HepG2 (cell line): ENCODE measurements around the gene JTB. TPM values are rescaled to one million over a fixed set of nuclear protein-coding genes. Genes with fewer than 3 reads are reported as not detected.

ENCODE experiments used
- ATAC-seq: fragments of 200-7000 bp; cut with Tn5 transposase; 3 replicates; pipeline ENCODE4 v1.9.1; 2020; ENCODE audit warnings: mild to moderate bottlenecking, moderate library complexity
- BruUV-seq: library from RNA; stranded (reverse); fragments of 400-500 nt; replicated peaks from 2 replicates; lab custom pipeline; 2021; lab: Mats Ljungman, UMichigan
- CTCF ChIA-PET: fragments of 300-600 bp; formaldehyde crosslinking; extraction: SDS; loops from one replicate; lab custom pipeline; 2021; ENCODE audit warnings: low total read pairs, inconsistent platforms, low intra/inter-chr PET ratio; lab: Yijun Ruan, JAX
- POLR2A ChIA-PET: fragments of 350-600 bp; sonication (Branson Sonifier 250); formaldehyde crosslinking; loops from one replicate; lab custom pipeline; 2020; ENCODE audit warnings: antibody characterized with exemption, inconsistent platforms; lab: Yijun Ruan, JAX
- DNase-seq: peaks from one replicate; pipeline ENCODE4 v3.0.0-alpha.2; 2015; ENCODE audit warnings: low spot score
- FAIRE-seq: peaks from 3 replicates; lab custom pipeline; 2011; peaks lifted over from hg19 to GRCh38; lab: Jason Lieb, UNC
- H2AFZ ChIP-seq: one replicate; pipeline ENCODE4 v1.6.1; 2011; ENCODE audit warnings: low read length, inconsistent platforms
- H3K27ac ChIP-seq: fragments of 300-600 bp; 3 replicates; pipeline ENCODE4 v1.8.0; 2011; ENCODE audit warnings: mixed run types, mild to moderate bottlenecking, mixed read lengths, low read length, inconsistent platforms; ENCODE audit not compliant: insufficient read depth; ENCODE audit errors: extremely low read length
- H3K27me3 ChIP-seq, 2 experiments: fragments of 200-600 bp in 1 of 2; 2 replicates in 1 of 2; 3 replicates in 1 of 2; pipeline versions ENCODE4 v1.6.0 to v1.8.0; 2011; ENCODE audit warnings: low read length in 2 of 2, mild to moderate bottlenecking in 2 of 2, moderate library complexity in 2 of 2, inconsistent platforms in 1 of 2; ENCODE audit not compliant: insufficient read depth in 2 of 2, control insufficient read depth in 1 of 2
- H3K36me3 ChIP-seq, 2 experiments: fragments of 200-600 bp in 1 of 2; replicated peaks in 1 of 2; 2 replicates in 1 of 2; 3 replicates in 1 of 2; pipeline versions ENCODE4 v1.5.1 to v1.8.0; 2011; ENCODE audit warnings: low read length in 2 of 2, inconsistent platforms in 1 of 2; ENCODE audit not compliant: insufficient read depth in 2 of 2, control insufficient read depth in 1 of 2
- H3K4me1 ChIP-seq: 2 replicates; pipeline ENCODE4 v1.5.1; 2012; ENCODE audit warnings: low read length, inconsistent platforms; ENCODE audit not compliant: insufficient read depth
- H3K4me2 ChIP-seq: 2 replicates; pipeline ENCODE4 v1.6.0; 2011; ENCODE audit warnings: low read depth, low read length, inconsistent platforms
- H3K4me3 ChIP-seq, 3 experiments: fragments of 200-600 bp in 1 of 3; sonication (generic), shearing (Covaris generic) in 1 of 3; replicated peaks in 1 of 3; 2 replicates each; pipeline ENCODE4 v1.5.1; 2011 to 2016; ENCODE audit warnings: low read length in 3 of 3, inconsistent platforms in 2 of 3, low read depth in 2 of 3, mild to moderate bottlenecking in 2 of 3, control low read depth in 1 of 3, mixed read lengths in 1 of 3; ENCODE audit not compliant: insufficient read depth in 1 of 3
- H3K79me2 ChIP-seq: one replicate; pipeline ENCODE4 v1.6.1; 2011; ENCODE audit warnings: low read length, inconsistent platforms; ENCODE audit not compliant: insufficient read depth
- H3K9ac ChIP-seq: 2 replicates; pipeline ENCODE4 v1.6.0; 2011; ENCODE audit warnings: mild to moderate bottlenecking, low read depth, low read length, inconsistent platforms; ENCODE audit not compliant: insufficient read depth
- H3K9me3 ChIP-seq: 2 replicates; pipeline ENCODE4 v1.5.1; 2012; ENCODE audit warnings: mild to moderate bottlenecking, low read length
- H4K20me1 ChIP-seq: 2 replicates; pipeline ENCODE4 v1.6.0; 2011; ENCODE audit warnings: inconsistent platforms, mild to moderate bottlenecking, low read length, moderate library complexity; ENCODE audit not compliant: insufficient read depth
- ELF4 ChIP-seq: sonication (generic); formaldehyde crosslinking; IDR thresholded peaks from 2 replicates; pipeline ENCODE4 v1.5.0; 2020; ENCODE audit warnings: missing genetic modification reagents, mild to moderate bottlenecking, moderate library complexity, borderline replicate concordance
- FOXA1 ChIP-seq, 2 experiments: fragments of 450-650 bp in 1 of 2; sonication (generic) in 1 of 2; formaldehyde crosslinking in 1 of 2; IDR thresholded peaks; 2 replicates each; pipeline versions ENCODE4 v1.4.0 to v1.6.1; 2016 to 2020; ENCODE audit warnings: missing genetic modification reagents in 1 of 2
- GATA4 ChIP-seq: sonication (generic); IDR thresholded peaks from 2 replicates; pipeline ENCODE4 v1.6.1; 2016; ENCODE audit warnings: antibody characterized with exemption, low read depth, borderline replicate concordance
- KMT2A ChIP-seq: sonication (generic); formaldehyde crosslinking; IDR thresholded peaks from 2 replicates; pipeline ENCODE4 v1.4.0; 2020; ENCODE audit warnings: missing genetic modification reagents
- NR3C1 ChIP-seq: sonication (generic); formaldehyde crosslinking; IDR thresholded peaks from 2 replicates; pipeline ENCODE4 v1.4.0; 2020; ENCODE audit warnings: missing genetic modification reagents
- POLR2AphosphoS5 ChIP-seq: IDR thresholded peaks from 2 replicates; pipeline ENCODE4 v1.6.1; 2012; ENCODE audit warnings: low read depth, low read length
- RXRA ChIP-seq: sonication (generic); formaldehyde crosslinking; IDR thresholded peaks from 2 replicates; pipeline ENCODE4 v1.5.1; 2020; ENCODE audit warnings: missing genetic modification reagents
- SMARCE1 ChIP-seq: fragments of 450-650 bp; IDR thresholded peaks from 2 replicates; pipeline ENCODE4 v1.6.1; 2017; ENCODE audit warnings: borderline replicate concordance
- SP1 ChIP-seq, 2 experiments: fragments of 450-650 bp in 1 of 2; sonication (generic) in 1 of 2; formaldehyde crosslinking in 1 of 2; IDR thresholded peaks; 2 replicates each; pipeline versions ENCODE4 v1.4.0 to v1.6.1; 2016 to 2020; ENCODE audit warnings: missing genetic modification reagents in 1 of 2
- ZBTB20 ChIP-seq: sonication (generic); formaldehyde crosslinking; IDR thresholded peaks from 2 replicates; pipeline ENCODE4 v1.8.1; 2023; ENCODE audit warnings: missing genetic modification reagents, low read depth, mild to moderate bottlenecking, borderline replicate concordance
- ZFYVE20 ChIP-seq: sonication (generic); formaldehyde crosslinking; IDR thresholded peaks from 2 replicates; pipeline ENCODE4 v1.8.0; 2023; ENCODE audit warnings: low read depth, mild to moderate bottlenecking, moderate library complexity, missing genetic modification reagents, borderline replicate concordance
- ZMYM2 ChIP-seq: sonication (generic); formaldehyde crosslinking; IDR thresholded peaks from 2 replicates; pipeline ENCODE4 v1.8.0; 2022; ENCODE audit warnings: mild to moderate bottlenecking, missing genetic modification reagents
- ZNF530 ChIP-seq: sonication (generic); formaldehyde crosslinking; IDR thresholded peaks from 2 replicates; pipeline ENCODE4 v1.5.0; 2020; ENCODE audit warnings: low read depth, mild to moderate bottlenecking, missing genetic modification reagents
- ZNF652 ChIP-seq: IDR thresholded peaks from 2 replicates; pipeline ENCODE4 v1.6.1; 2016; ENCODE audit warnings: low read depth, borderline replicate concordance
- ZNF746 ChIP-seq: sonication (generic); formaldehyde crosslinking; IDR thresholded peaks from 2 replicates; pipeline ENCODE4 v1.8.0; 2022; ENCODE audit warnings: mild to moderate bottlenecking, missing genetic modification reagents
- ZNF749 ChIP-seq: sonication (generic); formaldehyde crosslinking; IDR thresholded peaks from 2 replicates; pipeline ENCODE4 v1.8.0; 2022; ENCODE audit warnings: mild to moderate bottlenecking, missing genetic modification reagents, moderate library complexity, borderline replicate concordance
- WGBS: methylation state at CpG from one replicate; pipeline ENCODE4 v1.1.6; 2017; ENCODE audit warnings: low lambda C conversion rate; 5-methylcytosine and 5-hydroxymethylcytosine counted together
- in situ Hi-C: cut with HindIII; loops from 2 replicates; pipeline ENCODE4 v1.10.0; 2017; ENCODE audit warnings: low pct_unique_long_range_greater_than_20kb; ENCODE audit not compliant: extremely low pct_ligation_motif_present
- intact Hi-C: fragments of 100-400 bp; cut with micrococcal nuclease; formaldehyde crosslinking; loops from one replicate; pipeline ENCODE4 v1.10.0; 2022; ENCODE audit not compliant: unreplicated experiment
- polyA plus RNA-seq, 8 experiments: library from polyadenylated mRNA; depleted of rRNA in 3 of 8; stranded (reverse) in 7 of 8; unstranded in 1 of 8; fragments of >200 nt; fragmentation: Illumina TruSeq in 4 of 8; extraction: Trizol in 4 of 8; gene quantifications; 2 replicates each; pipeline versions ENCODE4 v1.2.1 to v1.2.3, GENCODE V29; 2011 to 2016; ENCODE audit warnings: low read depth in 4 of 8, missing spikeins in 1 of 8, mixed read lengths in 1 of 8; ENCODE audit not compliant: insufficient read depth in 1 of 8
- total RNA-seq, 5 experiments: library from RNA; depleted of rRNA; stranded (reverse); fragments of >200 nt; fragmentation: Illumina TruSeq; extraction: Trizol; gene quantifications; 2 replicates each; pipeline ENCODE4 v1.2.3, GENCODE V29; 2016; ENCODE audit warnings: low read depth in 1 of 5
- TF ChIP-seq, protein P1 (sequence below): sonication (generic); formaldehyde crosslinking; IDR thresholded peaks from 2 replicates; pipeline ENCODE4 v1.5.0; 2020; ENCODE audit warnings: mild to moderate bottlenecking, missing genetic modification reagents
- TF ChIP-seq, protein P2 (sequence below): IDR thresholded peaks from 2 replicates; pipeline ENCODE4 v1.6.1; 2016; ENCODE audit warnings: mild to moderate bottlenecking
- TF ChIP-seq, protein P3 (sequence below): sonication (generic); formaldehyde crosslinking; IDR thresholded peaks from 2 replicates; pipeline ENCODE4 v1.9.0; 2021; ENCODE audit warnings: missing genetic modification reagents, borderline replicate concordance

Gene JTB
- total and polyA plus RNA-seq, 2 of the 13 experiments (the other 11 are each of a cell fraction or from before 2014, with no cell fraction given), result 96.7 to 99.2 TPM

DNA sequence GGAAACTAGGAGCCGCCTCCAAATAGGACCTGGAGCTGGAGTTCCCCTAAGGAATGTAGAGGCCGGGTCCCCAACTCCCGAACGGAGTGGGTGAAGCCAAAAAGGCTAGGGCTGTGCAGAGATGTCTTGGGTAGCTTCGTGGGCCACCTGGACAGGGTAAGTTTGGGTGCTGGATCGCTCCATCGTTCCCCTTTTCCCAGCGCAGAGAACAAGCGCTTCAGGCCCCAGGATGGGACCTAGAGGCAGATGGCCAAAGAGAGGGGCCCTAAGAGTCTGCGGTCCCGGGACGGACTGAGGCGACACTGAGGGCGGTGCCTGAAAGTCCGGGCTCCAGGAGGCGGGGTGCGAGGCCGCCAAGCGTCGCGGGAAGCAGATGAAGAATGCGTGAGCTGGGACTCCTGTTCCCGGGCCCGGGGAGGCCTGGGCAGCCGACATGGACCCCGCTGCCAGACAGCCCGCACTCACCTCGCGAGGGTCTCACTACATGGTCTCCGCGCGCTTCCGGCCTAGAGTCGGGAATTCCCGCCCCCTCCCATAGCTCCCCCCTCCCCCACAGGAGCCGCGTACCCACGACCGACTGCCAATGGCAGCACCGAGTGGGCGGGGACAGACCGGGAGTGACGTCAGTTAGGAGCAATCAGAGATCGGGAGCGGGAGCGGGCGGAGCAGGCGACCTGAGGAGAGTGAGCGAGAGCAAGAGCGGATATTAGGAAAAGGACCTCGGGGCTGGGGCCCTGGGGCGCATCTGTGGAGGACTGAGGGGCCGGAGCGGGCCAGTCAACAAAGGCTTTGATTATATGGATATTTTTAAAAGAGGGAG lies 14.2 kb downstream of the JTB start, which contains the start of gene SLC39A1:
Gene SLC39A1 (minus strand): TSS at position 508 of the 820 bp plus-strand sequence. CDS start 822 bp downstream, outside the sequence.
- Histone ChIP-seq H3K4me1 (peaks cover 45% of the 10 kb centered on the region), H3K27me3 (no peaks in the 10 kb centered on the region; a peak in 1 of 5 replicates), H4K20me1 (no peaks in the 10 kb centered on the region), H2AFZ (no peak within 1 kb of the TSS), H3K4me2 (peak within 1 kb of the TSS; percentile 98), H3K27ac (peak within 1 kb of the TSS; percentile 79), H3K4me3 (peak within 1 kb of the TSS; percentile 85 to 92 (median 90)), H3K9me3 (no peaks in the 10 kb centered on the region), H3K36me3 (peaks cover 0 to 13% of the 10 kb centered on the region in 2 experiments; a peak in 1 of 5 replicates), H3K79me2 (peaks cover 27% of the 10 kb centered on the region), H3K9ac (peak within 1 kb of the TSS; percentile 89)
- 0% methylated on average over 23 of the region's 54 CpGs for WGBS
- ATAC-seq (peak; percentile 69), DNase-seq (peak; percentile 93), FAIRE-seq (peak; percentile 71)
- TSS peak; percentile 48 for BruUV-seq
- intact Hi-C loops, result no loop called here
- CTCF ChIA-PET, result no interaction called here
- POLR2A ChIA-PET, result interaction anchor here (0.8 to 10.0 kb wide), 11 partner anchors 10 to 292 kb away, joined by 3 to 209 read pairs (median 16); partner anchors contain the start of genes DENND4B, GATAD2B, ILF2 and JTB
- in situ Hi-C loops, result no loop called here
- no peak for TF ChIP-seq ZFYVE20
- TF ChIP-seq, protein P1, sequence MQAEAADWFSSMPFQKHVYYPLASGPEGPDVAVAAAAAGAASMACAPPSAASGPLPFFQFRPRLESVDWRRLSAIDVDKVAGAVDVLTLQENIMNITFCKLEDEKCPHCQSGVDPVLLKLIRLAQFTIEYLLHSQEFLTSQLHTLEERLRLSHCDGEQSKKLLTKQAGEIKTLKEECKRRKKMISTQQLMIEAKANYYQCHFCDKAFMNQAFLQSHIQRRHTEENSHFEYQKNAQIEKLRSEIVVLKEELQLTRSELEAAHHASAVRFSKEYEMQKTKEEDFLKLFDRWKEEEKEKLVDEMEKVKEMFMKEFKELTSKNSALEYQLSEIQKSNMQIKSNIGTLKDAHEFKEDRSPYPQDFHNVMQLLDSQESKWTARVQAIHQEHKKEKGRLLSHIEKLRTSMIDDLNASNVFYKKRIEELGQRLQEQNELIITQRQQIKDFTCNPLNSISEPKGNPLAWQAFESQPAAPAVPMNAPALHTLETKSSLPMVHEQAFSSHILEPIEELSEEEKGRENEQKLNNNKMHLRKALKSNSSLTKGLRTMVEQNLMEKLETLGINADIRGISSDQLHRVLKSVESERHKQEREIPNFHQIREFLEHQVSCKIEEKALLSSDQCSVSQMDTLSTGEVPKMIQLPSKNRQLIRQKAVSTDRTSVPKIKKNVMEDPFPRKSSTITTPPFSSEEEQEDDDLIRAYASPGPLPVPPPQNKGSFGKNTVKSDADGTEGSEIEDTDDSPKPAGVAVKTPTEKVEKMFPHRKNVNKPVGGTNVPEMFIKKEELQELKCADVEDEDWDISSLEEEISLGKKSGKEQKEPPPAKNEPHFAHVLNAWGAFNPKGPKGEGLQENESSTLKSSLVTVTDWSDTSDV, result no peak
- no peak for TF ChIP-seq SP1 (IDR thresholded peaks at IDR 0.05)
- peak; percentile 81 for TF ChIP-seq SP1 (CRISPR knock-in tag; IDR thresholded peaks at IDR 0.05)
- TF ChIP-seq ELF4 (CRISPR knock-in tag), result 0 out of 2 replicates have a peak, but pooled peaks have one; percentile 17
- TF ChIP-seq ZNF530, result no peak
- TF ChIP-seq FOXA1 (IDR thresholded peaks at IDR 0.05), result no peak
- no peak for TF ChIP-seq FOXA1 (CRISPR knock-in tag; IDR thresholded peaks at IDR 0.05)
- no peak for TF ChIP-seq ZBTB20
- TF ChIP-seq KMT2A, result no peak
- no peak for TF ChIP-seq SMARCE1
- no peak for TF ChIP-seq NR3C1 (CRISPR knock-in tag)
- TF ChIP-seq POLR2AphosphoS5, result peak; percentile 73
- no peak for TF ChIP-seq ZNF749 (CRISPR knock-in tag)
- TF ChIP-seq, protein P2, sequence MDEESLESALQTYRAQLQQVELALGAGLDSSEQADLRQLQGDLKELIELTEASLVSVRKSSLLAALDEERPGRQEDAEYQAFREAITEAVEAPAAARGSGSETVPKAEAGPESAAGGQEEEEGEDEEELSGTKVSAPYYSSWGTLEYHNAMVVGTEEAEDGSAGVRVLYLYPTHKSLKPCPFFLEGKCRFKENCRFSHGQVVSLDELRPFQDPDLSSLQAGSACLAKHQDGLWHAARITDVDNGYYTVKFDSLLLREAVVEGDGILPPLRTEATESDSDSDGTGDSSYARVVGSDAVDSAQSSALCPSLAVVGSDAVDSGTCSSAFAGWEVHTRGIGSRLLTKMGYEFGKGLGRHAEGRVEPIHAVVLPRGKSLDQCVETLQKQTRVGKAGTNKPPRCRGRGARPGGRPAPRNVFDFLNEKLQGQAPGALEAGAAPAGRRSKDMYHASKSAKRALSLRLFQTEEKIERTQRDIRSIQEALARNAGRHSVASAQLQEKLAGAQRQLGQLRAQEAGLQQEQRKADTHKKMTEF (CRISPR knock-in tag), result no peak
- peak; percentile 31; the same call in 1 of the 2 replicates for TF ChIP-seq GATA4
- TF ChIP-seq ZNF652 (CRISPR knock-in tag), result no peak
- TF ChIP-seq ZNF746, result no peak
- no peak for TF ChIP-seq RXRA (CRISPR knock-in tag)
- TF ChIP-seq, protein P3, sequence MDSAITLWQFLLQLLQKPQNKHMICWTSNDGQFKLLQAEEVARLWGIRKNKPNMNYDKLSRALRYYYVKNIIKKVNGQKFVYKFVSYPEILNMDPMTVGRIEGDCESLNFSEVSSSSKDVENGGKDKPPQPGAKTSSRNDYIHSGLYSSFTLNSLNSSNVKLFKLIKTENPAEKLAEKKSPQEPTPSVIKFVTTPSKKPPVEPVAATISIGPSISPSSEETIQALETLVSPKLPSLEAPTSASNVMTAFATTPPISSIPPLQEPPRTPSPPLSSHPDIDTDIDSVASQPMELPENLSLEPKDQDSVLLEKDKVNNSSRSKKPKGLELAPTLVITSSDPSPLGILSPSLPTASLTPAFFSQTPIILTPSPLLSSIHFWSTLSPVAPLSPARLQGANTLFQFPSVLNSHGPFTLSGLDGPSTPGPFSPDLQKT, result no peak
- no peak for TF ChIP-seq ZMYM2 (CRISPR knock-in tag)
